ENCODE results near the gene RTF2. TPM values are rescaled to one million over a fixed set of nuclear protein-coding genes. Genes with fewer than 3 reads are reported as not detected.

Gene RTF2
- total and polyA plus RNA-seq, 2 of the 4 experiments (the other 2 are of a cell fraction): 102 to 109 TPM

DNA sequence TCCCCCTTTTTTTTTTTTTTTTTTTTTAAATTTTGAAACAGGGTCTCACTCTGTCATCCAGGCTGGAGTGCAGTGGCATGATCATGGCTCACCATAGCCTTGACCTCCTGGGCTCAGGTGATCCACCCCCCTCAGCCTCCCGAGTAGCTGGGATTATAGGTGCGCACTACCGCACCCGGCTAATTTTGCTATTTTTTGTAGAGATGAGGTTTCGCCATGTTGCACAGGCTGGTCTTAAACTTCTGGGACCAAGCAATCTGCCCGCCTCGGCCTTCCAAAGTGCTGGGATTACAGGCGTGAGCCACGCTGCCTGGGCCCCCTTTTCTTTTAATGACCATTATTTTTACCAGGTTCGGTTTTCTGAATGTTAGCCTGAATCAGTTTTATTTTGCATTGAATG, 51.1 kb downstream of the RTF2 start:
- H3K79me1 ChIP-seq (ENCODE audit: low read depth in 1 of 2, low read length in 2 of 2): no peaks in the 10 kb centered on the region
- no peak overlapping the region for H4K5ac ChIP-seq (ENCODE audit: low read depth, low read length)
- no peak overlapping the region for H3K4ac ChIP-seq (ENCODE audit: low read depth, low read length)
- no peak overlapping the region for H4K91ac ChIP-seq (ENCODE audit: insufficient read depth, low read depth, low read length)
- H2BK5ac ChIP-seq (ENCODE audit: low read depth, low read length, poor library complexity, severe bottlenecking): no peak overlapping the region
- no peak overlapping the region for H3K18ac ChIP-seq (ENCODE audit: low read depth, low read length)
- no peak overlapping the region for H2AK9ac ChIP-seq (replicated peaks; ENCODE audit: low read depth, low read length, poor library complexity)
- H2BK120ac ChIP-seq (ENCODE audit: low read depth, low read length): no peak overlapping the region
- no peak overlapping the region for H3K14ac ChIP-seq (replicated peaks; ENCODE audit: low read depth, low read length)
- H3K9me3 ChIP-seq (ENCODE audit: control insufficient read depth, insufficient read depth, low read length): peaks cover 11% of the 10 kb centered on the region
- TF ChIP-seq USF2 (IDR thresholded peaks at IDR 0.05; ENCODE audit: low read depth, low read length) (no peak), MAFK (IDR thresholded peaks at IDR 0.05; ENCODE audit: low read depth, low read length) (no peak), BHLHE40 (IDR thresholded peaks at IDR 0.05; ENCODE audit: low read depth, low read length) (no peak), POLR2A (IDR thresholded peaks at IDR 0.05; ENCODE audit: low read depth, low read length) (no peak), CEBPB (IDR thresholded peaks at IDR 0.05; ENCODE audit: low read depth, low read length) (no peak), MAZ (IDR thresholded peaks at IDR 0.05; ENCODE audit: borderline replicate concordance, low read depth, low read length) (no peak), RCOR1 (IDR thresholded peaks at IDR 0.05; ENCODE audit: insufficient replicate concordance, low read length) (no peak), NFE2L2 (IDR thresholded peaks at IDR 0.05; ENCODE audit: low read depth, low read length) (no peak), RFX5 (IDR thresholded peaks at IDR 0.05; ENCODE audit: low read depth, low read length) (no peak)
- TF ChIP-seq, protein P1, sequence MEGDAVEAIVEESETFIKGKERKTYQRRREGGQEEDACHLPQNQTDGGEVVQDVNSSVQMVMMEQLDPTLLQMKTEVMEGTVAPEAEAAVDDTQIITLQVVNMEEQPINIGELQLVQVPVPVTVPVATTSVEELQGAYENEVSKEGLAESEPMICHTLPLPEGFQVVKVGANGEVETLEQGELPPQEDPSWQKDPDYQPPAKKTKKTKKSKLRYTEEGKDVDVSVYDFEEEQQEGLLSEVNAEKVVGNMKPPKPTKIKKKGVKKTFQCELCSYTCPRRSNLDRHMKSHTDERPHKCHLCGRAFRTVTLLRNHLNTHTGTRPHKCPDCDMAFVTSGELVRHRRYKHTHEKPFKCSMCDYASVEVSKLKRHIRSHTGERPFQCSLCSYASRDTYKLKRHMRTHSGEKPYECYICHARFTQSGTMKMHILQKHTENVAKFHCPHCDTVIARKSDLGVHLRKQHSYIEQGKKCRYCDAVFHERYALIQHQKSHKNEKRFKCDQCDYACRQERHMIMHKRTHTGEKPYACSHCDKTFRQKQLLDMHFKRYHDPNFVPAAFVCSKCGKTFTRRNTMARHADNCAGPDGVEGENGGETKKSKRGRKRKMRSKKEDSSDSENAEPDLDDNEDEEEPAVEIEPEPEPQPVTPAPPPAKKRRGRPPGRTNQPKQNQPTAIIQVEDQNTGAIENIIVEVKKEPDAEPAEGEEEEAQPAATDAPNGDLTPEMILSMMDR (conservative IDR thresholded peaks at IDR 0.05; ENCODE audit: low read depth, low read length): no peak
- TF ChIP-seq, protein P2, sequence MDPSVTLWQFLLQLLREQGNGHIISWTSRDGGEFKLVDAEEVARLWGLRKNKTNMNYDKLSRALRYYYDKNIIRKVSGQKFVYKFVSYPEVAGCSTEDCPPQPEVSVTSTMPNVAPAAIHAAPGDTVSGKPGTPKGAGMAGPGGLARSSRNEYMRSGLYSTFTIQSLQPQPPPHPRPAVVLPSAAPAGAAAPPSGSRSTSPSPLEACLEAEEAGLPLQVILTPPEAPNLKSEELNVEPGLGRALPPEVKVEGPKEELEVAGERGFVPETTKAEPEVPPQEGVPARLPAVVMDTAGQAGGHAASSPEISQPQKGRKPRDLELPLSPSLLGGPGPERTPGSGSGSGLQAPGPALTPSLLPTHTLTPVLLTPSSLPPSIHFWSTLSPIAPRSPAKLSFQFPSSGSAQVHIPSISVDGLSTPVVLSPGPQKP (IDR thresholded peaks at IDR 0.05; ENCODE audit: borderline replicate concordance, low read depth, low read length): no peak
- no peak overlapping the region for H3K27ac ChIP-seq (ENCODE audit: insufficient read depth, low read length)
- H2AK5ac ChIP-seq (ENCODE audit: low read depth, low read length): no peak overlapping the region
- H3K9me1 ChIP-seq (ENCODE audit: insufficient read depth, low read length): no peaks in the 10 kb centered on the region
- peaks cover 4% of the 10 kb centered on the region; the same call in 1 of the 2 replicates for H4K20me1 ChIP-seq (ENCODE audit: insufficient read depth, low read length)
- WGBS, 2 experiments (ENCODE audit: extremely low coverage in 2 of 2, insufficient read length in 1 of 2): no CpG with 5 or more reads among the region's 10 CpGs
- in situ Hi-C loops (cut with MboI; ENCODE audit: low sequenced_read_pairs): no loop called here
- no peak overlapping the region for H3K56ac ChIP-seq (ENCODE audit: extremely low read depth, insufficient read depth, low read length)
- BruUV-seq (replicated peaks): no TSS peak
- POLR2A ChIA-PET (ENCODE audit: unreplicated experiment): no interaction called here
- no peaks in the 10 kb centered on the region for H3K27me3 ChIP-seq (ENCODE audit: control insufficient read depth, insufficient read depth, low read length)
- CTCF ChIA-PET: interaction anchor here (1.0 kb wide), 1 partner anchor 31 kb away, joined by 4 read pairs; no protein-coding TSS in a partner anchor
- H2AFZ ChIP-seq (replicated peaks; ENCODE audit: low read length, poor library complexity): no peak overlapping the region
- dilution Hi-C loops (cut with HindIII; ENCODE audit: low sequenced_read_pairs, unreplicated experiment): no loop called here
- no peak overlapping the region for H4K8ac ChIP-seq (ENCODE audit: low read depth in 2 of 2, low read length in 2 of 2)
- no peak overlapping the region for H3K4me3 ChIP-seq (ENCODE audit: insufficient read depth, low read depth, low read length)
- no peak overlapping the region for H2BK20ac ChIP-seq (ENCODE audit: low read depth, low read length)
- no peak overlapping the region for H3K4me2 ChIP-seq (ENCODE audit: low read depth, low read length)
- no peak overlapping the region for H3K9ac ChIP-seq (ENCODE audit: low read depth, low read length)
- no peak overlapping the region for H3K23ac ChIP-seq (ENCODE audit: low read depth, low read length)
- intact Hi-C loops (cut with micrococcal nuclease): no loop called here
- no peak overlapping the region for H2BK15ac ChIP-seq (ENCODE audit: low read depth, low read length)
- DNase-seq: no peak
- H3K4me1 ChIP-seq (ENCODE audit: control insufficient read depth, insufficient read depth, low read length): 0 out of 2 replicates have a peak, but pooled peaks cover 2% of the 10 kb centered on the region
- no peak for ATAC-seq (ENCODE audit: low read depth)
- H3K36me3 ChIP-seq (ENCODE audit: control insufficient read depth, insufficient read depth, low read length): peaks cover 38% of the 10 kb centered on the region
